ENCODE data around the gene ADORA2A. TPM values are rescaled to one million over a fixed set of nuclear protein-coding genes. Genes with fewer than 3 reads are reported as not detected.

The ADORA2A gene
- total RNA-seq, 1 donor from 2014 or later: under 0.01 TPM

GRCh38 chr22:24384131-24384530 lies 43.3 kb upstream of the ADORA2A start:
- FAIRE-seq (no peak), DNase-seq (ENCODE audit: low read depth) (no peak)
- H3K27me3 ChIP-seq (ENCODE audit: control insufficient read depth, insufficient read depth, low read length): no peaks in the 10 kb centered on the region
- H3K36me3 ChIP-seq (ENCODE audit: control insufficient read depth, insufficient read depth, low read length): no peaks in the 10 kb centered on the region
- no peak overlapping the region for H3K4me3 ChIP-seq (ENCODE audit: low read depth, low read length)
- TF ChIP-seq, protein P1, sequence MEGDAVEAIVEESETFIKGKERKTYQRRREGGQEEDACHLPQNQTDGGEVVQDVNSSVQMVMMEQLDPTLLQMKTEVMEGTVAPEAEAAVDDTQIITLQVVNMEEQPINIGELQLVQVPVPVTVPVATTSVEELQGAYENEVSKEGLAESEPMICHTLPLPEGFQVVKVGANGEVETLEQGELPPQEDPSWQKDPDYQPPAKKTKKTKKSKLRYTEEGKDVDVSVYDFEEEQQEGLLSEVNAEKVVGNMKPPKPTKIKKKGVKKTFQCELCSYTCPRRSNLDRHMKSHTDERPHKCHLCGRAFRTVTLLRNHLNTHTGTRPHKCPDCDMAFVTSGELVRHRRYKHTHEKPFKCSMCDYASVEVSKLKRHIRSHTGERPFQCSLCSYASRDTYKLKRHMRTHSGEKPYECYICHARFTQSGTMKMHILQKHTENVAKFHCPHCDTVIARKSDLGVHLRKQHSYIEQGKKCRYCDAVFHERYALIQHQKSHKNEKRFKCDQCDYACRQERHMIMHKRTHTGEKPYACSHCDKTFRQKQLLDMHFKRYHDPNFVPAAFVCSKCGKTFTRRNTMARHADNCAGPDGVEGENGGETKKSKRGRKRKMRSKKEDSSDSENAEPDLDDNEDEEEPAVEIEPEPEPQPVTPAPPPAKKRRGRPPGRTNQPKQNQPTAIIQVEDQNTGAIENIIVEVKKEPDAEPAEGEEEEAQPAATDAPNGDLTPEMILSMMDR (IDR thresholded peaks at IDR 0.05; ENCODE audit: insufficient read depth, low read length, severe bottlenecking): no peak

- H3K27me3 ChIP-seq (ENCODE audit: control insufficient read depth, insufficient read depth, low read length): no peaks in the 10 kb centered on the region
- H3K36me3 ChIP-seq (ENCODE audit: control insufficient read depth, insufficient read depth, low read length): peaks cover 2% of the 10 kb centered on the region
- TF ChIP-seq, protein P1 (IDR thresholded peaks at IDR 0.05; ENCODE audit: insufficient read depth, low read length, severe bottlenecking): no peak
- FAIRE-seq (no peak), DNase-seq (ENCODE audit: low read depth) (no peak)
- no peak overlapping the region for H3K4me3 ChIP-seq (ENCODE audit: low read depth, low read length)
These were observed 40.4 kb upstream of the ADORA2A start for GRCh38 chr22:24386937-24387471.

- TF ChIP-seq, protein P1 (IDR thresholded peaks at IDR 0.05; ENCODE audit: insufficient read depth, low read length, severe bottlenecking): no peak
- Histone ChIP-seq H3K36me3 (ENCODE audit: control insufficient read depth, insufficient read depth, low read length) (peaks cover 2% of the 10 kb centered on the region), H3K4me3 (ENCODE audit: low read depth, low read length) (no peak overlapping the region), H3K27me3 (ENCODE audit: control insufficient read depth, insufficient read depth, low read length) (no peaks in the 10 kb centered on the region)
- FAIRE-seq (no peak), DNase-seq (ENCODE audit: low read depth) (peak; percentile 37)
These were observed 37.7 kb upstream of the ADORA2A start for GRCh38 chr22:24389680-24390079.

- Histone ChIP-seq H3K27me3 (ENCODE audit: control insufficient read depth, insufficient read depth, low read length) (no peaks in the 10 kb centered on the region), H3K4me3 (ENCODE audit: low read depth, low read length) (no peak overlapping the region), H3K36me3 (ENCODE audit: control insufficient read depth, insufficient read depth, low read length) (peaks cover 2% of the 10 kb centered on the region)
- TF ChIP-seq, protein P1 (IDR thresholded peaks at IDR 0.05; ENCODE audit: insufficient read depth, low read length, severe bottlenecking): no peak
- DNase-seq (ENCODE audit: low read depth): no peak
- FAIRE-seq: no peak
These were observed 37.2 kb upstream of the ADORA2A start for GRCh38 chr22:24390156-24390555.

DNA sequence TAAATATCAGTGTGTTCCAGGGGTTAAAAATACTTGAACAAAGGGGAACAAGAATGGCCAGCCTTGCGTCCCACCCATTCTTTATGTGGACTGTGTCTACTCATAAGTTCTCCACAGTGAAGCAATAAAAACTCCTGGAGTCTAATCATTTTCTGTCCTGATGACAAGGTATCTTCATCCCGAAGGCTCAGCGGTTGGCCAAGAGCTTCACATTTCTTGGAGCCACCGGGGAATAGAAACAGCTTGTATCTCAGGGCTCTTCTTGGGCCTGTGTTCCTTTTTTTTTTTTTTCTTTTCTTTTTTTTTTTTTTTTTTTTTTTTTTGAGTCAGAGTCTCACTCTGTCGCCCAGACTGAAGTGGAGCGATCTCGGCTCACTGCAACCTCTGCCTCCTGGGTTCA lies 36.8 kb upstream of the ADORA2A start:
- TF ChIP-seq, protein P1 (IDR thresholded peaks at IDR 0.05; ENCODE audit: insufficient read depth, low read length, severe bottlenecking): no peak
- no peak for DNase-seq (ENCODE audit: low read depth)
- H3K27me3 ChIP-seq (ENCODE audit: control insufficient read depth, insufficient read depth, low read length): no peaks in the 10 kb centered on the region
- no peak overlapping the region for H3K4me3 ChIP-seq (ENCODE audit: low read depth, low read length)
- no peak for FAIRE-seq
- peaks cover 2% of the 10 kb centered on the region for H3K36me3 ChIP-seq (ENCODE audit: control insufficient read depth, insufficient read depth, low read length)

GRCh38 chr22:24391836-24392217 lies 35.6 kb upstream of the ADORA2A start:
- Histone ChIP-seq H3K36me3 (ENCODE audit: control insufficient read depth, insufficient read depth, low read length) (peaks cover 2% of the 10 kb centered on the region), H3K4me3 (ENCODE audit: low read depth, low read length) (no peak overlapping the region), H3K27me3 (ENCODE audit: control insufficient read depth, insufficient read depth, low read length) (no peaks in the 10 kb centered on the region)
- FAIRE-seq: no peak
- TF ChIP-seq, protein P1 (IDR thresholded peaks at IDR 0.05; ENCODE audit: insufficient read depth, low read length, severe bottlenecking): no peak
- peak; percentile 42 for DNase-seq (ENCODE audit: low read depth)

All from bronchial epithelial cell (primary cell).